Measurements from ENCODE around the gene RIMOC1.

- TF ChIP-seq CTCF (IDR thresholded peaks at IDR 0.05) (no peak), POLR2A (IDR thresholded peaks at IDR 0.05; ENCODE audit: low read depth) (no peak), POLR2AphosphoS5 (IDR thresholded peaks at IDR 0.05) (peak; percentile 43 to 65), EP300 (IDR thresholded peaks at IDR 0.05) (no peak)
These were observed 32.3 kb upstream of the RIMOC1 start for GRCh38 chr5:41871852-41872251.

Data from esophagus muscularis mucosa (tissue), 4 donors.